ENCODE measurements around the gene RAB3B. TPM values are rescaled to one million over a fixed set of nuclear protein-coding genes. Genes with fewer than 3 reads are reported as not detected.
A peak's percentile ranks its signal among the peaks of the same experiment; 100 is the strongest.
"Not testable (repeated sequence)": the region's sequence is repeated elsewhere in the genome, so short reads cannot be mapped to it uniquely, and the experiment has no call there.

The RAB3B gene
- total and polyA plus RNA-seq, 5 donors from 2014 or later: not detected

DNA sequence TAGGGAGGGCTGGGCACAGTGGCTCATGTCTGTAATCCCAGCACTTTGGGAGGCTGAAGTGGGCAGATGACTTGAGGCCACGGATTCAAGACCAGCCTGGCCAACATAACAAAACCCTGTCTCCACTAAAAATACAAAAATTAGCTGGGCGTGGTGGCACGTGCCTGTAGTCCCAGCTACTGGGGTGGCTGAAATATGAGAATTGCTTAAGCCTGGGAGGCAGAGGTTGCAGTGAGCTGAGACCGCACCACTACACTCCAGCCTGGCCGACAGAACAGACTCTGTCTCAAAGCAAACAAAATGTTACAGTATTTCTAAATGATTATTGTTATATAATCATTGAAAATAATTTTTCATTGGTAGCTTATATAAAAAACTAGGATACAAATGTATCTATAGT is 38.3 kb upstream of the RAB3B start:
- H3K36me3 ChIP-seq (ENCODE audit: control insufficient read depth, insufficient read depth, low read length): peaks cover 25% of the 10 kb centered on the region
- DNase-seq; H3K4me3 ChIP-seq (ENCODE audit: low read depth, low read length); H3K27ac ChIP-seq (ENCODE audit: insufficient read depth, low read length, poor library complexity, severe bottlenecking); H3K9me3 ChIP-seq (ENCODE audit: control insufficient read depth in 2 of 2, low read length in 2 of 2); H3K4me3 Mint-ChIP-seq; H3K9me3 Mint-ChIP-seq; H3K27me3 Mint-ChIP-seq; H3K27me3 ChIP-seq (ENCODE audit: control insufficient read depth, insufficient read depth, low read length); H3K27ac Mint-ChIP-seq; ATAC-seq (ENCODE audit: low read depth in 2 of 2): not testable (repeated sequence)
- peaks cover 27% of the 10 kb centered on the region for H3K36me3 Mint-ChIP-seq
- peaks cover 31% of the 10 kb centered on the region for H3K4me1 ChIP-seq (ENCODE audit: control insufficient read depth, insufficient read depth, low read length, poor library complexity, severe bottlenecking)
- peaks cover 34 to 41% (median 37%) of the 10 kb centered on the region in 4 donors for H3K4me1 Mint-ChIP-seq

DNA sequence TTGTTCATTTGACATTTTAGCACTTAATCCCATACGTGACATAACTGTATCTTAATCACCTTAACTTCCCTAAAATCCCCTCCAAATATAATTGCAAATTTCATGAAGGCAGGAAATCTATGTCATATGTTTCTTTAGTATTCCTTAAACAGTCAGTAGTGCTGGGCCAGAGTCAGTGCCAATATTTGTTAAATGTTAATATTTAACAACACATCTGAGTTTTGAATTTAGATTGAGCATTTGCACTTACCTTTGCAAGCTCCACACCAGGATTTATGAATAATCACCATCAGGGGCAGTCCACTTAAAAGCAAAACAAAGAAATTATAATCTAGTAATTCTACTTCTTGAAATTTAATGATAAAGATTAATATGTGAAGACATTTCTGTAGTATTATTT is 37.8 kb upstream of the RAB3B start:
- H3K27me3 ChIP-seq (ENCODE audit: control insufficient read depth, insufficient read depth, low read length): no peaks in the 10 kb centered on the region
- Mint-ChIP-seq H3K4me1 (peaks cover 32 to 37% (median 33%) of the 10 kb centered on the region in 4 donors), H3K27ac (no peak overlapping the region), H3K9me3 (peaks cover 0 to 3% (median 0%) of the 10 kb centered on the region in 7 donors), H3K27me3 (no peaks in the 10 kb centered on the region), H3K36me3 (peaks cover 32% of the 10 kb centered on the region), H3K4me3 (no peak overlapping the region)
- ATAC-seq (ENCODE audit: low read depth in 2 of 2): no peak
- no peaks in the 10 kb centered on the region for H3K9me3 ChIP-seq (ENCODE audit: control insufficient read depth in 2 of 2, low read length in 2 of 2)
- peaks cover 28% of the 10 kb centered on the region for H3K4me1 ChIP-seq (ENCODE audit: control insufficient read depth, insufficient read depth, low read length, poor library complexity, severe bottlenecking)
- H3K36me3 ChIP-seq (ENCODE audit: control insufficient read depth, insufficient read depth, low read length): peaks cover 31% of the 10 kb centered on the region
- DNase-seq: no peak
- H3K27ac ChIP-seq (ENCODE audit: insufficient read depth, low read length, poor library complexity, severe bottlenecking): no peak overlapping the region
- no peak overlapping the region for H3K4me3 ChIP-seq (ENCODE audit: low read depth, low read length)

DNA sequence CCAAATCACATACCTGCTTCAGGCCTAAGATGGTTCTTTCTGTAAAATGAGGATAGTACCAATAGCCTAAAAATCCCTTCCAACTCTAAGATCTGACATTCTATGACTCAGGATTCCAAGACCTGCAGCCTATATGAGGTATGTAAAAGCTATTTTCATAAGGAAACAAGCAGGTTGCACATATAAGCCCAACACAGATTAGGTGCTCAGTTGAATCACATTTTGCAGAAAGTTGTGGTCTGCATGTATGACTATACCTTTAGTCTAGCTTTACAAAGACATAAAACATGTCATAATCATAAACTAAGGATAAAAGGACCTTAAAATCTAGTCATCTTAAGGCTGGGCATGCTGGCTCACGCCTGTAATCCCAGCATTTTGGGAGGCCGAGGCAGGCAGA is 35.8 kb upstream of the RAB3B start:
- Histone ChIP-seq H3K9me3 (ENCODE audit: control insufficient read depth in 2 of 2, low read length in 2 of 2) (no peaks in the 10 kb centered on the region), H3K27me3 (ENCODE audit: control insufficient read depth, insufficient read depth, low read length) (no peaks in the 10 kb centered on the region), H3K36me3 (ENCODE audit: control insufficient read depth, insufficient read depth, low read length) (peaks cover 45% of the 10 kb centered on the region), H3K4me3 (ENCODE audit: low read depth, low read length) (no peak overlapping the region), H3K27ac (ENCODE audit: insufficient read depth, low read length, poor library complexity, severe bottlenecking) (no peak overlapping the region), H3K4me1 (ENCODE audit: control insufficient read depth, insufficient read depth, low read length, poor library complexity, severe bottlenecking) (peaks cover 12% of the 10 kb centered on the region)
- no peak for DNase-seq
- H3K27ac Mint-ChIP-seq: no peak overlapping the region
- no peak overlapping the region for H3K4me3 Mint-ChIP-seq
- peaks cover 37% of the 10 kb centered on the region for H3K36me3 Mint-ChIP-seq
- H3K27me3 Mint-ChIP-seq: no peaks in the 10 kb centered on the region
- peaks cover 17 to 29% (median 19%) of the 10 kb centered on the region in 4 donors for H3K4me1 Mint-ChIP-seq
- ATAC-seq (ENCODE audit: low read depth in 2 of 2): no peak
- H3K9me3 Mint-ChIP-seq: peaks cover 0 to 3% (median 0%) of the 10 kb centered on the region in 7 donors

DNA sequence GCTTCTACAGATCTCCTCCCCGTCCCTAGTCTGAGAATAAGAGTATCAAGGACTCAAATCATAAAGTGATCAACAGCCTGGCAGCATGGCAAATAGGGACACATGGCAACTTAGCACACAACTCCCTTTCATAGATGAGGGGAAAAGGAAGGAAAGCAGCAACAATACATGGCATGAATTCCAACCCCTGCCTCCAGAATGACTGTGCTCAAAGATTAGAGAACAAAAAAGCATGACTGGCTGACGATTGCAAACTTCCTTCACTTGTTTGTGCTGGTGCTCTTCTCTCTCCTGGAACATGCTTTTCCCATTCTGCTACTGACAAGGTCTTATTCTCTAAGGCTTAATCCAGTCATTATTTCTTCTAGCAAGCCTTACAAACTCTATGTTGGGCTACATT is 31.6 kb upstream of the RAB3B start:
- H3K4me3 ChIP-seq (ENCODE audit: low read depth, low read length): no peak overlapping the region
- Mint-ChIP-seq H3K9me3 (peaks cover 0 to 5% (median 0%) of the 10 kb centered on the region in 7 donors), H3K27ac (no peak overlapping the region), H3K4me3 (no peak overlapping the region), H3K4me1 (peaks cover 0 to 12% (median 2%) of the 10 kb centered on the region in 4 donors), H3K27me3 (no peaks in the 10 kb centered on the region), H3K36me3 (peaks cover 40% of the 10 kb centered on the region)
- H3K4me1 ChIP-seq (ENCODE audit: control insufficient read depth, insufficient read depth, low read length, poor library complexity, severe bottlenecking): no peaks in the 10 kb centered on the region
- H3K27me3 ChIP-seq (ENCODE audit: control insufficient read depth, insufficient read depth, low read length): no peaks in the 10 kb centered on the region
- no peaks in the 10 kb centered on the region for H3K9me3 ChIP-seq (ENCODE audit: control insufficient read depth in 2 of 2, low read length in 2 of 2)
- H3K27ac ChIP-seq (ENCODE audit: insufficient read depth, low read length, poor library complexity, severe bottlenecking): no peak overlapping the region
- H3K36me3 ChIP-seq (ENCODE audit: control insufficient read depth, insufficient read depth, low read length): peaks cover 49% of the 10 kb centered on the region
- no peak for DNase-seq
- no peak for ATAC-seq (ENCODE audit: low read depth in 2 of 2)

DNA sequence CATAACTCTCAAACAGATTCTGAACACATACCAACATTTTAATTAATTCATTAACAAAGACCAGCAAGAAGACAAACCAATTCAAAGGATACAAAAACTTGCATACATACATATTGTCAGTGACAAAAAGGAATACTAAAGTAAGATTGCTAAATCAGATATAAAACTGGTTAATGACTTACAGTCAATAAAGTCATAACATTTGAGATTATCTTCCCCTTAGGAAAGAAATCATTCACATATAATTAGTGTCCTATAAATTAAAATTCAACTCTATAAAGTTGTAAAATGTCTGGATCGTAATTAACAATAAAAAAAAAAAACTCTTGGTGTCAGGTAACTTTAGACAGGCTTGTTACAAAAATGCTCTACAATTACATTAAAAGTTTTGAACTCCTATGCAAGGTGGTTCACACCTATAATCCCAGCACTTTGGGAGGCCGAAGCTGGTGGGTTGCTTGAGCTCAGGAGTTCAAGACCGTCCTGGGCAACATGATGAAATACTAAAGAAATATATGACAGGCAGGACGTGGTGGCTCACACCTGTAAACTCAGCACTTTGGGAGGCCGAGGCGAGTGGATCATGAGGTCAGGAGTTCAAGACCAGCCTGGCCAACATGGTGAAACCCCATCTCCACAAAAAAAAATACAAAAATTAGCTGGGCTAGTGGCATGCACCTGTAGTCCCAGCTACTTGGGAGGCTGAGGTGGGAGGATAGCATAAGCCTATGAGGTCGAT is 17.7 kb upstream of the RAB3B start:
- ATAC-seq (ENCODE audit: low read depth in 2 of 2) (no peak), DNase-seq (no peak)
- peaks cover 5% of the 10 kb centered on the region for H3K27me3 ChIP-seq (ENCODE audit: control insufficient read depth, insufficient read depth, low read length)
- no peak overlapping the region for H3K4me3 ChIP-seq (ENCODE audit: low read depth, low read length)
- no peaks in the 10 kb centered on the region for H3K36me3 ChIP-seq (ENCODE audit: control insufficient read depth, insufficient read depth, low read length)
- no peak overlapping the region for H3K27ac ChIP-seq (ENCODE audit: insufficient read depth, low read length, poor library complexity, severe bottlenecking)
- no peaks in the 10 kb centered on the region for H3K9me3 Mint-ChIP-seq
- H3K4me1 Mint-ChIP-seq: no peaks in the 10 kb centered on the region
- H3K36me3 Mint-ChIP-seq: no peaks in the 10 kb centered on the region
- no peaks in the 10 kb centered on the region for H3K9me3 ChIP-seq (ENCODE audit: control insufficient read depth in 2 of 2, low read length in 2 of 2)
- no peak overlapping the region for H3K27ac Mint-ChIP-seq
- H3K27me3 Mint-ChIP-seq: peaks cover 46% of the 10 kb centered on the region
- no peak overlapping the region for H3K4me3 Mint-ChIP-seq
- H3K4me1 ChIP-seq (ENCODE audit: control insufficient read depth, insufficient read depth, low read length, poor library complexity, severe bottlenecking): no peaks in the 10 kb centered on the region

DNA sequence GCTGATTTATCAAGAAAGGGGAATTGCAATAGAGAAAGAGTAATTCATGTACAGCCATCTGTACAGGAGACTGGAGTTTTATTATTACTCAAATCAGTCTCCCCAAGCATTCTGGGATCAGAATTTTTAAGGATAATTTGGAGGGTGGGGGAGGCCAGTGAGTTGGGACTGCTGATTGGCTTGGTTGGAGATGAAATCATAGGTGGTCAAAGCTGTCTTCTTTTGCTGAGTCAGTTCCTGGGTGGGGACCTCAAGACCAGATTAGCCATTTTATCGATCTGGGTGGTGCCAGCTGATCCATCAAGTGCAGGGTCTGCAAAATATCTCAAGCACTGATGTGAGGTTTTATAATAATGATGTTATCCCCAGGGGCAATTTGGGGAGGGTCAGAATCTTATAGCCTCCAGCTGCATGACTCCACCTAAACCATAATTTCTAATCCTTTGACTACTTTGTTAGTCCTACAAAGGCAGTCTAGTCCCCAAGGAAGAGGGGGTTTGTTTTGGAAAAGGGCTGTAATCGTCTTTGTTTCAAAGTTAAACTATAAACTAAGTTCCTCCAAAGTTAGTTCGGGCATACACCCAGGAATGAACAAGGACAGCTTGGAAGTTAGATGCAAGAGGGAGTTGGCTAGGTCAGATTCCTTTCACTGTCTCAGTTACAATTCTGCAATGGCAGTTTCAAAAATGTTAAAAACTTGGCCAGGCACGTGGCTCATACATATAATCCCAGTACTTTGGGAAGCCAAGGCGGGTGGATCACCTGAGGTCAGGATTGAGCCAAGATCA is 16.9 kb upstream of the RAB3B start:
- Mint-ChIP-seq H3K27me3 (peaks cover 46% of the 10 kb centered on the region), H3K4me3 (no peak overlapping the region), H3K27ac (peak overlapping the region in 1 of 3 donors; percentile 43), H3K36me3 (no peaks in the 10 kb centered on the region), H3K9me3 (no peaks in the 10 kb centered on the region), H3K4me1 (no peaks in the 10 kb centered on the region)
- Histone ChIP-seq H3K4me3 (ENCODE audit: low read depth, low read length) (no peak overlapping the region), H3K4me1 (ENCODE audit: control insufficient read depth, insufficient read depth, low read length, poor library complexity, severe bottlenecking) (no peaks in the 10 kb centered on the region), H3K9me3 (ENCODE audit: control insufficient read depth in 2 of 2, low read length in 2 of 2) (no peaks in the 10 kb centered on the region), H3K27ac (ENCODE audit: insufficient read depth, low read length, poor library complexity, severe bottlenecking) (no peak overlapping the region), H3K27me3 (ENCODE audit: control insufficient read depth, insufficient read depth, low read length) (peaks cover 5% of the 10 kb centered on the region), H3K36me3 (ENCODE audit: control insufficient read depth, insufficient read depth, low read length) (no peaks in the 10 kb centered on the region)
- DNase-seq: no peak
- no peak for ATAC-seq (ENCODE audit: low read depth in 2 of 2)

DNA sequence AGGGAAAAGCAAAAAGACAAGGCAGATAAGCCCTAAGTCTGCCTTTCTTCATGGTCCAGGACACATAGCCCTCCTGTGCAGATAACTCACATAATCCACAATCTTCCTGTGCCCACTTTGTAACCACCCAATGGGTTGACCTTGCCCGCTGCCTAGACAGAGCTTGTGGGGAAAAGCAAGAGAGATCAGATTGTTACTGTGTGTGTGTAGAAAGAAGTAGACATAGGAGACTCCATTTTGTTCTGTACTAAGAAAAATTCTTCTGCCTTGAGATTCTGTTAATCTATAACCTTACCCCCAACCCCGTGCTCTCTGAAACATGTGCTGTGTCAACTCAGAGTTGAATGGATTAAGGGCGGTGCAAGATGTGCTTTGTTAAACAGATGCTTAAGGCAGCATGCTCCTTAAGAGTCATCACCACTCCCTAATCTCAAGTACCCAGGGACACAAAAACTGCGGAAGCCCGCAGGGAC is 15.6 kb upstream of the RAB3B start:
- H3K27ac ChIP-seq (ENCODE audit: insufficient read depth, low read length, poor library complexity, severe bottlenecking); ATAC-seq (ENCODE audit: low read depth in 2 of 2); H3K36me3 Mint-ChIP-seq; H3K4me1 Mint-ChIP-seq; H3K4me3 Mint-ChIP-seq; H3K27ac Mint-ChIP-seq; H3K9me3 Mint-ChIP-seq; H3K27me3 ChIP-seq (ENCODE audit: control insufficient read depth, insufficient read depth, low read length); DNase-seq; H3K36me3 ChIP-seq (ENCODE audit: control insufficient read depth, insufficient read depth, low read length); H3K9me3 ChIP-seq (ENCODE audit: control insufficient read depth in 2 of 2, low read length in 2 of 2); H3K4me1 ChIP-seq (ENCODE audit: control insufficient read depth, insufficient read depth, low read length, poor library complexity, severe bottlenecking); H3K4me3 ChIP-seq (ENCODE audit: low read depth, low read length): not testable (repeated sequence)
- H3K27me3 Mint-ChIP-seq: peaks cover 43% of the 10 kb centered on the region
